ENCODE data around the gene USP11. TPM values are rescaled to one million over a fixed set of nuclear protein-coding genes. Genes with fewer than 3 reads are reported as not detected.

USP11 gene
- total RNA-seq, 1 donor from 2014 or later, result 106 TPM

GRCh38 chrX:47202316-47202715 lies 30.5 kb upstream of the USP11 start:
- Histone ChIP-seq H3K27ac (no peak overlapping the region), H3K79me2 (ENCODE audit: low read depth) (peaks cover 55% of the 10 kb centered on the region), H3K9ac (no peak overlapping the region), H4K20me1 (ENCODE audit: low read depth) (peaks cover 60% of the 10 kb centered on the region), H3K36me3 (peaks cover 18% of the 10 kb centered on the region), H3K4me3 (no peak overlapping the region), H3K9me3 (ENCODE audit: low read depth) (no peaks in the 10 kb centered on the region), H3K4me2 (no peak overlapping the region), H3K27me3 (no peaks in the 10 kb centered on the region), H3K4me1 (peaks cover 9% of the 10 kb centered on the region), H3F3A (ENCODE audit: low read depth) (peaks cover 10% of the 10 kb centered on the region), H2AFZ (replicated peaks) (no peak overlapping the region)
- no peaks in the 10 kb centered on the region for H3K9me3 Mint-ChIP-seq
- H3K27ac Mint-ChIP-seq, result no peak overlapping the region
- DNase-seq (ENCODE audit: low spot score), result no peak
- peaks cover 6% of the 10 kb centered on the region for H3K27me3 Mint-ChIP-seq (ENCODE audit: insufficient read depth, low read depth)
- peaks cover 12% of the 10 kb centered on the region for H3K4me1 Mint-ChIP-seq
- TF ChIP-seq EZH2 (IDR thresholded peaks at IDR 0.05) (no peak), CTCF (IDR thresholded peaks at IDR 0.05) (no peak), EZH2phosphoT487 (IDR thresholded peaks at IDR 0.05) (no peak)
- H3K36me3 Mint-ChIP-seq, result peaks cover 69% of the 10 kb centered on the region
- H3K4me3 Mint-ChIP-seq, result no peak overlapping the region

GRCh38 chrX:47202877-47203276 lies 29.9 kb upstream of the USP11 start:
- no peak overlapping the region for H3K4me3 Mint-ChIP-seq
- H3K27me3 Mint-ChIP-seq (ENCODE audit: insufficient read depth, low read depth), result peaks cover 6% of the 10 kb centered on the region
- TF ChIP-seq CTCF (IDR thresholded peaks at IDR 0.05), result no peak
- H3K4me1 Mint-ChIP-seq, result peaks cover 6% of the 10 kb centered on the region
- Histone ChIP-seq H3K4me2 (no peak overlapping the region), H3F3A (ENCODE audit: low read depth) (peaks cover 12% of the 10 kb centered on the region), H2AFZ (replicated peaks) (no peak overlapping the region), H3K27ac (no peak overlapping the region), H3K4me3 (no peak overlapping the region), H3K79me2 (ENCODE audit: low read depth) (peaks cover 50% of the 10 kb centered on the region), H3K27me3 (no peaks in the 10 kb centered on the region), H3K9me3 (ENCODE audit: low read depth) (no peaks in the 10 kb centered on the region), H4K20me1 (ENCODE audit: low read depth) (peaks cover 55% of the 10 kb centered on the region), H3K36me3 (peaks cover 19% of the 10 kb centered on the region), H3K4me1 (peaks cover 3% of the 10 kb centered on the region), H3K9ac (no peak overlapping the region)
- DNase-seq (ENCODE audit: low spot score), result no peak
- no peak overlapping the region for H3K27ac Mint-ChIP-seq
- peaks cover 68% of the 10 kb centered on the region for H3K36me3 Mint-ChIP-seq
- H3K9me3 Mint-ChIP-seq, result no peaks in the 10 kb centered on the region

- Histone ChIP-seq H4K20me1 (ENCODE audit: low read depth) (peaks cover 41% of the 10 kb centered on the region), H3K4me1 (no peaks in the 10 kb centered on the region), H3K4me3 (no peak overlapping the region), H3K9me3 (ENCODE audit: low read depth) (no peaks in the 10 kb centered on the region), H3K27ac (no peak overlapping the region), H3F3A (ENCODE audit: low read depth) (peaks cover 12% of the 10 kb centered on the region), H3K27me3 (no peaks in the 10 kb centered on the region), H2AFZ (replicated peaks) (no peak overlapping the region), H3K9ac (no peak overlapping the region), H3K79me2 (ENCODE audit: low read depth) (peaks cover 41% of the 10 kb centered on the region), H3K36me3 (peaks cover 12% of the 10 kb centered on the region), H3K4me2 (no peak overlapping the region)
- Mint-ChIP-seq H3K27me3 (ENCODE audit: insufficient read depth, low read depth) (peaks cover 6% of the 10 kb centered on the region), H3K9me3 (no peaks in the 10 kb centered on the region), H3K27ac (no peak overlapping the region), H3K36me3 (peaks cover 58% of the 10 kb centered on the region), H3K4me1 (no peaks in the 10 kb centered on the region), H3K4me3 (no peak overlapping the region)
- no peak for TF ChIP-seq EZH2phosphoT487 (IDR thresholded peaks at IDR 0.05)
- TF ChIP-seq CTCF (IDR thresholded peaks at IDR 0.05), result peak; percentile 19
- DNase-seq (ENCODE audit: low spot score), result peak; percentile 39
Measured at GRCh38 chrX:47204970-47205369, 27.8 kb upstream of the USP11 start.

Measured in neural progenitor cell (in vitro differentiated cells).